ENCODE data around the gene EIF2B5.

Gene EIF2B5

DNA sequence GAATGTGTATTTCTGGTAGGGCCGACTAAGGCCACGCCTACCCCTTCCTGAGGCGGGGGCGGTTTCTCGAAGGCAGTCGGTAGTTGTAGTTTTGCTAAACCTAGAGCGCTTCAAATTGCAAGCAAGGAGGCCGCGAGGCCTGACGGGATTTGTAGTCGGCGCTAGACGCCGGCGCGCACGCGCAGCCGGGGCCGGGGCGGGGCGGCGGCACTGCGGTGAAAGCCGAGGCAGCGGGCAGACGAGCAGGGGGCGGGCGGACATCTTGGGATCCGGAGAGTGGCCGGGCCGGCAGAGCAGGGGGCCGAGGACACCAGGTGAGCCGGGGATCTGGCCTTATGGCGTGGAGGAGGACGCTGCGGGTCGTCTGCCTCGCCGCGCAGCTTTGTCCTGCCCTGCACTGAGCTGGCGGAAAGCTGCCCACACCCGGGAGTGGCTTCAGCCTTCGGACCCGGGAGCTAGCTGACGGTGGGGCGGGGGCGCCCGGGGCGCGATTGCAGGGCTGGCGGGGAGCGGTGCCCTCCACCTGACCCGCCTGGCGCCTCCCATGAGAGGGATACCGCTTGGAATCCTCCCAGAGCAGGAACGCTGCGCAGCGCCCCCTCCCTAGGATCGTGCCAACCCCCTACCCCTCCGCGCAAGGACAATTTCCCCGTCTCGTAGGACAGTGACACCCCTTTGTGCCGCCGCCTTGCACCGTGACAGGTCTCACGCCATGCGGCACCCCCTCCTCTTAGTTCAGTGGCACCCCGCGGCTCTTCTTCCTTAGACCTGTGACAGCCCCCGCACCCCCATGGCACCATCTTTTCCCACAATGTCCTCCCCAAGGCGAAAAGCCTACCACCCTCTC lies 39.7 kb downstream of the EIF2B5 start, which contains the start of gene AP2M1:
TSS of gene AP2M1 (plus strand) at position 210 of the 847 bp plus-strand sequence. CDS start 2,139 bp downstream, outside the sequence.
- DNase-seq (ENCODE audit: low read depth): peak; percentile 92

DNA sequence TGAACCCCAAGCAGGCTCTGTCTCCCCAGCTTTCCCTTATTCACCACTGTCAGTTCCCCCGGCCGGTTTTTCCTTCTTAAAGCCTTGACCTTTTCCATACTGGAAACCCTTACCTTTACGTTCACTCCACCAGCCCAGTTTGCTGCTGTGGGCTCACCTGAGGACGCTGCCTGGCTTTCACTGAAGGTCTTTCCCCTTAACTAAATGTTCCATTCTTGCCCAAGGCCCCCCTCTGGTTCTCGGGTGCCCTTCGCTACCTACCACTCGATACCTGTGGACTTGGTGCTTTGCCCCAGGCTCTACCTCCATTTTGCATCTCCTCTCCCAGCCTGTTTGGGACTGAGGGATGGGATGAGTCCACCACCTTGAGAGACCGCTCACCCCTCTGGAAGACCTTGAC lies 40.3 kb downstream of the EIF2B5 start:
- DNase-seq (ENCODE audit: low read depth): no peak

DNA sequence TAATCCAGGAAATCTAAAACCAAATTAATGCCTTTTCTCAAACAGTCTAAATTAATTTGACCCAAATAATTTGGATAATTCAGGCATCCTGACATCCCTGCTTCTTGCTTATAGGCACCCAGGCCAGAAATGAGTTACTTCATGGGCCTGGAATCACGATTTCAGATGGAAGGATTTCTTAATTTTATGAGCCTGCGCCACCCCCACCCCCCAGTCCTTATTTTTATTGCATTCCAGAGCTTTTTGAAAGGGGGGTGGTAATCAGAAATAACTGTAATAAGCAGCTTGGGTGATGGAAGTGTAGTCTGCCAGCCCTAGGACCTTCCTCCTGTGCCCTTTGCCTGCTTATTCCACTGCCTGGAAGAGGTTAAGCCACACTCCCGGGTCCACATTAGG lies 40.8 kb downstream of the EIF2B5 start:
- DNase-seq (ENCODE audit: low read depth): no peak

DNA sequence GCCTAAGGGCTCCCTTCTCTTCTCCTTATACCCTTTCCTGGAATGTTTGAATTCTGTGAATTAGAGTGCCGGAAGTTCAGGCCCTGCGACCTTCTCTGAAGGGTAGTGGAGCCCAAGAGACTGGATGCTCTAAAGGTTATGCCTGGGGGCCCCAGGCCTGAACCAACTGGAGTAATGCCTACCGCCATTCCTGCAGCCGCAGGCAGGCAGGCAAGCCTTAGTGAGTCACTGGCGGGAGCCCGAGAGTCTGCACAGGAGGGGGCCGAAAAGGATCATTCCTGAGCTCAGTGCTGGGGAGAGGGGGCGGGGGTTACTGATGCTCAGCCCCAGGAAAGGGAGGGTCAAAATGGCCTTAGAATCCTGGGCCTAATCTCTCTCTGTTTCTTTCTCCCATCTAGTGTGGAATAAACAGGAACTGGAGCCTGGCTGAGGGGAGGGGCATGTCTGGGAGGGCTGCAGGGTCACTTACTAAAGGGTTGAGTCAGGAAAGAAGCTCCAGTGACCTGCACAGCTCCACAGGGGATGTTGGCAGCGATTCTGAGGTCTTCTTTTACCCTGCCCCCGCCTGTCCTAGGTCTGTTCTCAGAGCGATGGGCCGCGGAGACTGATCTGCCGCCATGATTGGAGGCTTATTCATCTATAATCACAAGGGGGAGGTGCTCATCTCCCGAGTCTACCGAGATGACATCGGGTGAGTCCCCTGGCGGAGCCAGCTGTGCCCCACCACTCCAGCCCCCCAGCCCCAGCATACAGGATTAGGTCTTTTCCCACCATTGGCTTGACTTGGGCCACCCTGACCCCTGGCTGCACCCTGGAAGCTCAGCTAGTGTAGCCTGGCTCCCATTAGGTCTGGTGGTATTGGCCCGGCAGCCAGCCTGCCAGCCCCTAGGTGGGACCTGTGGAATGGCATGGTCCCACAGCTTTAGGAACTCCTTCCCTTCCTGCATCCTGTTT lies 41.5 kb downstream of the EIF2B5 start:
- no peak for DNase-seq (ENCODE audit: low read depth)

DNA sequence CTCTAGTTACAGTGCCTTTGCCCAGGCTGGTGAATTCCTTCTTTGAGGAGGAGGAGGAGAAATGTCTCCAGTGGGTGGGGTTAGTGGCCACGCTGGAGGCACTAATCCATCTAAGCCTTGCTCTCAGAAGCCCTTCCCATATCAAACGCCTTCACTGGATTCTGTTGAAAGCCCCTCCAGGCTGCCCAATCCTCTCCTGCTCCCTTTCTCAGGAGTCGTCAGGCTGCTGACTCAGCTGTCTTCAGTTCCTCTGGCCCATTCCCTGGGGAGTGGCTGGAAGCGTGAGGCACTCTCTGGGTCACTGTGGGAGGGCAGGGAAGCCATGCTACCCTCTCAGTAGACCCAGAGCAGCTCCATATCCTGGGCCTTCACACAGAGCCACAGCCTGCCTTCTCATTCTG lies 42.2 kb downstream of the EIF2B5 start:
- no peak for DNase-seq (ENCODE audit: low read depth)

DNA sequence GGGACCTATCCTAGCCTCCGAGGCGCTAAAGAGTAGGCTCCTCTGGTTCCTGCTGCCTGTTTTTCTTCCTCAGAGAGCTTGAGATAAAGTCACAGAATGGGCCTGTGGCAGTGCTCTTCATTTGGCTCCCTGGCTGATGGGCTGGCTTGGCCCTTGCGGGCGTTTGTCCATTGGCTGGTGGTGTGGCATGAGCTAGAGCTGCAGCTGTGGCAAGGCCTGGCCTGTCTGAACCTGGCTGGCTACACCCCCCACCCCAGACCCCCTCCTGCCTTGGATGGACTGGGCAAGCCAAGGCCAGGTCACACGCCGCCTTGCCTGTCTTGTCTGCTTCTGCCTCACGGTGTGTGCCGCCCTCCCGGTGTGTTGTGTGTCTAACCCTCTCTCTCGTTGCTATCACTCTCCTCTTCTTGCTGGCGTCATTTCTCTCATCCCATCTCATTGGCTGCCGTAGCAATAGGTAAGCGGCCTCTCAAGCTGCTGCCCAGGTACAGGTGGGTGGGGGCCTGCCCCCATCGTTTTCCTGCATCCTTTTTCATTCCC lies 42.7 kb downstream of the EIF2B5 start:
- no peak for DNase-seq (ENCODE audit: low read depth)

DNA sequence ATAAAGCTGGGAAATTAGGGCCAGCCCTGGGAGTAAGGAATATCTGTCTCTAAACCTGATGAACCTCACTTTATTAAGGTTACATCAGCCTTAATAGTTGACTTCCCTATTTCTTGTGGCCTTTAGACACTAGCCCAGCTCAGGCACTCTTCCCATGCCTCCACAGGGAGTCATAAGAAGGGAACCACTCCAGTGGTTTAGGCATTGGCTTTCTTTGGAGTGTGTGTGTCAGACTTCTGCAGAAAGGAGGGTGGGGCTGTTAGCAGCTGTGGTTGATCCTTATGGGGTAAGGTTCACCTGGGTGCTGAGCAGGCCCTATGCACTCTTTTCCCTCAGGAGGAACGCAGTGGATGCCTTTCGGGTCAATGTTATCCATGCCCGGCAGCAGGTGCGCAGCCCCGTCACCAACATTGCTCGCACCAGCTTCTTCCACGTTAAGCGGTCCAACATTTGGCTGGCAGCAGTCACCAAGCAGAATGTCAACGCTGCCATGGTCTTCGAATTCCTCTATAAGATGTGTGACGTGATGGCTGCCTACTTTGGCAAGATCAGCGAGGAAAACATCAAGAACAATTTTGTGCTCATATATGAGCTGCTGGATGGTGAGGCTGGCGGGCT lies 43.5 kb downstream of the EIF2B5 start:
- no peak for DNase-seq (ENCODE audit: low read depth)

DNA sequence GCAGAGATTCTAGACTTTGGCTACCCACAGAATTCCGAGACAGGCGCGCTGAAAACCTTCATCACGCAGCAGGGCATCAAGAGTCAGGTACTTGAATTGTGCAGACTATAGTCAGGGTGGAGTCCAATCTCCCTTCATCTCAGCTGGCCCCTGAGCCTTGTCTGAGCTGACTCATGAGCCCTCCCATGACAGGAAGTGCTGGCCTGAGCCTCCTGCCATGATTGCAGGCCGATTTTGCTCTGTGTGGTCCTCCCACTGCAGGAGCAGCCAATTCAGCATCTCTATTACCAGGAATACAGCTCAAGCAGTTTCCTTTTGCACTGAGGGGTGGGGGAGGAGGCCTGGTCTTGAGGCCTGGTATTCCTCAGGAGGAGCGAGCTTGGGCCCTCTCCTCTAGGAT lies 45.0 kb downstream of the EIF2B5 start:
- DNase-seq (ENCODE audit: low read depth): no peak

DNA sequence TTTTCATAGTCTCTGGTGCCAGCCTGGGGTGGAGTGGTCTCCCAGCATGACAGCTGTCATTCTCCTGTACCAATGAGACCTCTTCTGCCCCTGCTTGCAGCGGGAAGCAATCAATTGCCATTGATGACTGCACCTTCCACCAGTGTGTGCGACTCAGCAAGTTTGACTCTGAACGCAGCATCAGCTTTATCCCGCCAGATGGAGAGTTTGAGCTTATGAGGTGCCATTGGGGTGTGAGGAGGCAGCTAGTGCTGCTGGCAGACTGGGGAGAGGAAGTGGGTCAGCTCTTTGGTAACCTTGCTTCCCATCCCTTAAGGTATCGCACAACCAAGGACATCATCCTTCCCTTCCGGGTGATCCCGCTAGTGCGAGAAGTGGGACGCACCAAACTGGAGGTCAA lies 46.4 kb downstream of the EIF2B5 start:
- no peak for DNase-seq (ENCODE audit: low read depth)

DNA sequence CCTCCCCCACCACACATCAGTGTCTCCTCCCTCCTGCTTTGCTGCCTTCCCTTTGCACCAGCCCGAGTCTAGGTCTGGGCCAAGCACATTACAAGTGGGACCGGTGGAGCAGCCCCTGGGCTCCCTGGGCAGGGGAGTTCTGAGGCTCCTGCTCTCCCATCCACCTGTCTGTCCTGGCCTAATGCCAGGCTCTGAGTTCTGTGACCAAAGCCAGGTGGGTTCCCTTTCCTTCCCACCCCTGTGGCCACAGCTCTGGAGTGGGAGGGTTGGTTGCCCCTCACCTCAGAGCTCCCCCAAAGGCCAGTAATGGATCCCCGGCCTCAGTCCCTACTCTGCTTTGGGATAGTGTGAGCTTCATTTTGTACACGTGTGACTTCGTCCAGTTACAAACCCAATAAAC lies 48.5 kb downstream of the EIF2B5 start:
- no peak for DNase-seq (ENCODE audit: low read depth)

DNA sequence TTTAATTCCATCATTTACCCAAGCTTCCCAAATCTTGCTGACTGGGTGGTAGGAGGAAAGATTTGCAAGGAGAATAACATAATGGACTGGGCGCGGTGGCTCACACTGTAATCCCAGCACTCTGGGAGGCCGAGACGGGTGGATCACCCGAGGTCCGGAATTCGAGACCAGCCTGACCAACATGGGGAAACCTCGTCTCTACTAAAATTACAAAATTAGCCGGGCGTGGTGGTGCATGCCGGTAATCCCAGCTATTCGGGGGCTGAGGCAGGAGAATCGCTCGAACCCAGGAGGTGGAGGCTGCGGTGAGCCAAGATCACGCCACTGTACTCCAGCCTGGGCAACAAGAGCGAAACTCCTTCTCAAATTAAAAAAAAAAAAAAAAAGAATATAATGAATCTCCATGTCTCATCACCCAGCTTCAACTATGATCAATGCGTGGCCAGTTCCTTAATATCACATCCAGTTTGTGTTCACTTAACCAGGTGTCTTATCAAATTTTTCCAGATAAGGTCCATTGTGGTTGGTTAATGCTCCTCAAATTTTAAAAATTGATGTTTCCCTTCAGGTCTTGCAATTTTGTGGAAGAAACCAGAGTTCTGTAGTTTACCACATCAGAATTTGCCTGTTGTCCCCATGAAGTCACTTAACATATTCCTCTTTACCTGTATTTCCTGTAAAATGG lies 49.5 kb downstream of the EIF2B5 start:
- no peak for DNase-seq (ENCODE audit: low read depth)

DNA sequence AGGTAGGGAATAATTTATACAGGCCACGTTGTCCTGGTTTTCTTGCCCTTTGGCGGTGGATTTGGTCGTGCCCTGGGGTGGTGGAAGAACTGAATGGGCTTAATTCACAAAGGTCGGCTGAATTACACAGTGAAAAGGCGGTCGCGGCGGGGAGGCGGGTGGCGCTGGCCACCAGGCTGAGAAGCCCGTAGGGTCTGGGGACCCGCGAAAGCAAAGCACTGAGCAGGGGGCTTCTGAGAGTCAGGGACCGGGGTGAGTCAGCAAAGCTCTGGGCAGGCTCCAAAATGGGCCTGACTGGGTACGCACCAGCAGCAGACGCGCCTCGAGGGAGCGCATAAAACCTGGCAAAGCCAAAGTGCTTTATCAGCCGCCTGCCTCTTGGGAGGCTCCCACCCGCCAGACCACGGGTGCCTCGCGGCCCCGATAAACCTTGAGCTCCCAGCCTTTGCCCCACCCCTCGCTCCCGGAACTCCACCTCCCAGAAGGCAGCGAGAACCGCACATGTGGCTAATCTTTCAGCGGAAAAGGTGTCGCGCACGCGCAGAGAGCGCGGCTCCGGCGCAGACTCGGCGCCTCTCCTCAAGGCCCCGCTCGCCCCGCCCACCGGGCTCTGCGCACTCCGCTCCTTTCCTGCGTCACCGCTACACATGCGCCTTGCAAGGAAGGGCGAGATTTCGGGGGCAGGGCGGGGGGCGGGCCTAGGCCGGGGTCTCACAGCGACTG lies 50.5 kb downstream of the EIF2B5 start:
- DNase-seq (ENCODE audit: low read depth): peak; percentile 99

DNA sequence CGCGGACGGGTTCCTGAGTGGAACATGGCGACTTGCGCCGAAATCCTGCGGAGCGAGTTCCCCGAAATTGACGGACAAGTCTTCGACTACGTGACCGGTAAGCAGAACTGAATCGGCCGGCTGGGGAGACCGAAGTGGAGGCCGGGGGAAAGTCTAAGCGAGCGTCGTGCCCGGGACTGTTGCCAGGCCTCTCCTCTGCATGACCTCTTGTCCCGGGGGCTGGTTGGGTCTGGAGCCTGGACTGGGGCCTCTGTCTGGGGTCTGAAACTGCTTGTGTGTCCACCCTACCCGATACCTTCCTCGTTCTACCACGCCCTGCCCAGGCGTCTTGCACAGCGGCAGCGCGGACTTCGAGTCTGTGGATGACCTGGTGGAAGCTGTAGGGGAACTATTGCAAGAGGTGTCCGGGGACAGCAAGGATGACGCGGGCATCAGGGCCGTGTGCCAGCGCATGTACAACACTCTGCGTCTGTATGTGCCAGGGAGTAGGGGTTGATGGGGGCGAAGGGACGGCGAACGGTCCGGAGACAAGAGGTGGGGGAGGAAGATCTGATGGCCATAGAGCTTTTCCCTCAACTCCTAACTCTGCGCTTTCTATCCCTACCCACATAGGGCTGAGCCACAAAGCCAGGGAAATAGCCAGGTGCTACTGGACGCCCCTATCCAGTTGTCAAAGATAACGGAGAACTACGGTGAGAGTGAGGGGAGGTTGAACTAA lies 51.2 kb downstream of the EIF2B5 start, which contains the start of gene ABCF3:
TSS of gene ABCF3 (plus strand) at position 16 of the 718 bp plus-strand sequence. CDS start at position 25, 9 bp downstream.
- DNase-seq (ENCODE audit: low read depth): no peak

DNA sequence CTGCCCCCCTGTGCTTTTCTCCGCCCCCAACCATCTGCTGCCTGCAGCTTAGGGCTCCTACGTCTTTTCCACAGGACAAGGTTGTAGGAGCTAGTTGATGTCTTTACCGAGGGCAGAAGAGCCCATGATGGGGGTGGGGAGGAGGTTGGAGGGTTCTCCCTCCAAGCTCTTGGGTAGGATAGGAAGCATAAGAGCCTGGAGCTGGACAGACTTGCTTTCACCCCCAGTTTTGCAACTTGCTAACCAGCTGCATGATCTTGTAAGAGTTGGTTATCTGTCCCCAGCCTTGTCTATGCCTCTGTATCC lies 51.7 kb downstream of the EIF2B5 start:
- no peak for DNase-seq (ENCODE audit: low read depth)

DNA sequence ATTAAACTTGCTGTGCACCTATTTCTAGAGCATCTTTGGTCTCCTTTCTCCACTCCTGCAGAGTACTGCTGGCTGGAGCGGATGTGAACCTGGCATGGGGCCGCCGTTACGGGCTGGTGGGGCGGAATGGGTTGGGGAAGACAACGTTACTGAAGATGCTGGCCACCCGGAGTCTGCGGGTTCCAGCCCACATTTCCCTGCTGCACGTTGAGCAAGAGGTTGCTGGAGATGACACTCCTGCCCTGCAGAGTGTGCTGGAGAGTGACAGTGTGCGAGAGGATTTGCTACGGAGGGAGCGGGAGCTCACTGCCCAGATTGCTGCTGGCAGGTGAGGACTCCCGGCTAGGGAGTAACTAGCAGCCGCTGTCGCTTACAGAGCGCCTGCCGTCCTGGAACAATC lies 52.9 kb downstream of the EIF2B5 start:
- DNase-seq (ENCODE audit: low read depth): no peak

DNA sequence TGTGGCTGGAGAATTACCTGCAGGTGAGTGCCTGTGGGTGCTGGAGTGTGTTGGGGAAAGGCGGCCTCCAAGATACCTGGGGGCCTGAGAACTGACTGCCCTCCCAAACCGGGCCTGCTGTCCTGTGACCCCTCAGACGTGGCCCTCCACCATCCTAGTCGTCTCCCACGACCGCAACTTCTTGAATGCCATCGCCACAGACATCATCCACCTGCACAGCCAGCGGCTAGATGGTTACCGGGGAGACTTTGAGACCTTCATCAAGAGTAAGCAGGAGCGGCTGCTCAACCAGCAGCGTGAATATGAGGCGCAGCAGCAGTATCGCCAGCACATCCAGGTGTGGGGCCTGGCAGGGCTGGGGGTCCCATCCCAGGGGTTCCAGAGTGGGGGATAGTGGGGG lies 54.3 kb downstream of the EIF2B5 start:
- no peak for DNase-seq (ENCODE audit: low read depth)

DNA sequence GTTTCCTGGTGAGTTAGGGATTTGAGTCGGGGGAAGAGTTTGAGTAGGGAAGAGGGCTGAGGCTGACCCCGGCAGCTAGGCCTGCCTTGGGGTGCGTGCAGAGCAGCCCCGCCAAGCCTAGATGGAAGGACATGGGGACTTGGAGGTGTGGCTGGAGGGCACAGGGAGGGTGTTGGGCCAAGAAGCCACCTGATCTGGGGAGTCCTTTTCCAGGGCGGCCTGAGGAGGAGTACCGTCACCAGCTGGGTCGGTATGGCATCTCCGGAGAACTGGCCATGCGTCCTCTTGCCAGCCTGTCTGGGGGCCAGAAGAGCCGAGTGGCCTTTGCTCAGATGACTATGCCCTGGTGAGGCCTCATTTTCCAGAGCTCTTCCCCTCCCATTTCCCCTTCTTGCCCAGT lies 57.7 kb downstream of the EIF2B5 start:
- DNase-seq (ENCODE audit: low read depth): no peak

DNA sequence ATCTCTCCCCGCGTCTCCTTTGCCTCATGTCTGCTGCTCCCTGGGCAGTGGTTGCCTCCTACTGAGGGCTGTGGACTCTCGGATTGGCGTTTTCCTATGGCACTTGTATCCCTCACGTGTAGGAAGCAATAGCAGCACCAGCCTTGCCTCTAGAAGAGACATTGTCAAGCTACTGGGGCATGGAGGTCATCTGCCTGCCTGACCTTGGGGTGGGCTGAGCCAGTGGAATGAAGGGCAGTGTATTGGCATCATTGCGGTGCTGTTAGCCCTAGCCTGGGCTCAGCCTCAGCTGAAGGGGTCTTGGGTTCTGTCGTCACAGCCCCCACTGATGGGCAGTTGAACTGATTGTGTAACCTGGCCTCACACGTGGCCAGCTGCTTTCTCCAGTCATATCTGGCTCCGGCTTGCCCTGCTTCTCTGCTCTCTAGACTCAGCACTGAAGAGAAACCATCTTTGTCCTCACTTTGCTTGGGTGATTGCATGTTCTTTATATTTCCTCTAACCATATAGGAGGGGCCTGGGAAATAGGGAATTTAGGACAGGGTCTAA lies 58.9 kb downstream of the EIF2B5 start:
- no peak for DNase-seq (ENCODE audit: low read depth)
